GM23248 (cell line): ENCODE results near the gene TMEM266. TPM values are rescaled to one million over a fixed set of nuclear protein-coding genes. Genes with fewer than 3 reads are reported as not detected.

Source experiments
- DNase-seq: peaks from one replicate; pipeline ENCODE4 v3.0.0-alpha.2; 2015
- H2AFZ ChIP-seq: fragments of 200-600 bp; sonication (generic); 2 replicates; pipeline ENCODE4 v1.6.1; 2016; ENCODE audit warnings: antibody characterized with exemption
- H3F3A ChIP-seq: fragments of 200-600 bp; sonication (generic); 2 replicates; pipeline ENCODE4 v1.6.1; 2016; ENCODE audit warnings: mild to moderate bottlenecking, antibody characterized with exemption, mixed run types; ENCODE audit not compliant: insufficient read depth
- H3K27ac ChIP-seq: fragments of 200-600 bp; sonication (generic); 2 replicates; pipeline ENCODE4 v1.5.1; 2016; ENCODE audit warnings: mild to moderate bottlenecking
- H3K27me3 ChIP-seq: fragments of 200-600 bp; sonication (generic); replicated peaks from 2 replicates; pipeline ENCODE4 v1.6.1; 2016; ENCODE audit warnings: mild to moderate bottlenecking; ENCODE audit not compliant: insufficient read depth
- H3K36me3 ChIP-seq: fragments of 200-600 bp; sonication (generic); 2 replicates; pipeline ENCODE4 v1.6.1; 2016; ENCODE audit warnings: low read depth, mild to moderate bottlenecking
- H3K4me1 ChIP-seq: fragments of 200-600 bp; sonication (generic); 2 replicates; pipeline ENCODE4 v1.6.1; 2016; ENCODE audit warnings: mild to moderate bottlenecking; ENCODE audit not compliant: insufficient read depth
- H3K4me2 ChIP-seq: fragments of 200-600 bp; sonication (generic); one replicate; pipeline ENCODE4 v1.6.1; 2016; ENCODE audit warnings: mild to moderate bottlenecking; ENCODE audit not compliant: unreplicated experiment
- H3K4me3 ChIP-seq: fragments of 200-600 bp; sonication (generic); 2 replicates; pipeline ENCODE4 v1.5.1; 2016; ENCODE audit warnings: mild to moderate bottlenecking
- H3K79me2 ChIP-seq: fragments of 200-600 bp; sonication (generic); 2 replicates; pipeline ENCODE4 v1.6.1; 2016; ENCODE audit warnings: mild to moderate bottlenecking; ENCODE audit not compliant: insufficient read depth
- H3K9ac ChIP-seq: fragments of 200-600 bp; sonication (generic); 2 replicates; pipeline ENCODE4 v1.6.1; 2016; ENCODE audit warnings: mild to moderate bottlenecking
- H3K9me2 ChIP-seq: fragments of 200-600 bp; sonication (generic); 2 replicates; pipeline ENCODE4 v1.6.1; 2016; ENCODE audit warnings: mixed run types, mild to moderate bottlenecking, moderate library complexity; ENCODE audit not compliant: insufficient read depth
- H3K9me3 ChIP-seq: fragments of 200-600 bp; sonication (generic); one replicate; pipeline ENCODE4 v1.6.1; 2017; ENCODE audit warnings: low read depth
- H4K20me1 ChIP-seq: fragments of 200-600 bp; sonication (generic); 2 replicates; pipeline ENCODE4 v1.6.0; 2016; ENCODE audit not compliant: insufficient read depth
- EZH2 ChIP-seq: fragments of 200-600 bp; sonication (generic); IDR thresholded peaks from 2 replicates; pipeline ENCODE4 v1.6.1; 2018; ENCODE audit warnings: antibody characterized with exemption, mild to moderate bottlenecking; ENCODE audit not compliant: insufficient read depth, poor library complexity, severe bottlenecking
- EZH2phosphoT487 ChIP-seq: fragments of 200-600 bp; sonication (generic); IDR thresholded peaks from 2 replicates; pipeline ENCODE4 v1.6.1; 2018; ENCODE audit warnings: antibody characterized with exemption, moderate library complexity, mild to moderate bottlenecking, low read depth; ENCODE audit not compliant: insufficient read depth
- WGBS, 2 experiments: methylation state at CpG; one replicate each; pipeline ENCODE4 v1.1.6; 2015 to 2017; ENCODE audit warnings: low lambda C conversion rate in 2 of 2, low coverage in 1 of 2; ENCODE audit errors: missing lambda C conversion rate in 2 of 2; 5-methylcytosine and 5-hydroxymethylcytosine counted together
- in situ Hi-C: fragments of 300-500 bp; cut with MboI; formaldehyde crosslinking; loops from 2 replicates; pipeline ENCODE4 v1.15.0; 2020
- polyA plus RNA-seq: library from polyadenylated mRNA; unstranded; fragments of >200 nt; fragmentation: Nextera tagmentation; extraction: Ambion mirVana; gene quantifications from 2 replicates; pipeline ENCODE4 v1.2.1, GENCODE V29; 2016
- total RNA-seq: library from RNA; depleted of rRNA; stranded (reverse); fragments of >200 nt; shearing (Covaris generic); gene quantifications from 2 replicates; pipeline ENCODE4 v1.2.3, GENCODE V29; 2014

TMEM266 gene
- total and polyA plus RNA-seq, 2 experiments from 2014 or later: not detected

DNA sequence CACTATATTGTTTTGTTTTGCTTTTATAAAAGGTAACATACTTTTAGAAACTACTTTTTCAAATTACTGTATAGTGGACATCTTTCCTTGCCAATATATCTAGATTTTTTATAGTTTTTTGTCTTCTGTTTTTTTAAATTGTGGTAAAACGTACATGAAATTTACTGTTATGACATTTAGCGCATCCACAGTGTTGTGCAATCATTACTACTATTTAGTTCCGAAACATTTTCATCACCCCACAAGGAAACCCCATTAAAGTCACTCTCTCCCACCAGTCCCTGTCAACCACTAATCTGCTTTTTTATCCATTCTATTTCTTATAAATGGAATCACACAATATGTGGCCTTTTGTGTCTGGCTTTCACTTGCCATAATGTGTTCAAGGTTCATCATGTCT lies 54.8 kb downstream of the TMEM266 start:
- Histone ChIP-seq H3K27ac (no peak overlapping the region), H3K36me3 (no peaks in the 10 kb centered on the region), H2AFZ (no peak overlapping the region), H4K20me1 (no peaks in the 10 kb centered on the region), H3K27me3 (0 out of 2 replicates have a peak, but pooled peaks cover 3% of the 10 kb centered on the region), H3K4me3 (no peak overlapping the region), H3F3A (no peaks in the 10 kb centered on the region), H3K9ac (no peak overlapping the region), H3K79me2 (no peaks in the 10 kb centered on the region), H3K9me2 (no peaks in the 10 kb centered on the region), H3K4me2 (no peak overlapping the region), H3K4me1 (no peaks in the 10 kb centered on the region), H3K9me3 (no peaks in the 10 kb centered on the region)
- no peak for TF ChIP-seq EZH2
- no peak for TF ChIP-seq EZH2phosphoT487
- 52 to 60% methylated on average over 3 of the region's 3 CpGs for WGBS, 2 experiments
- in situ Hi-C loops: no loop called here
- no peak for DNase-seq

DNA sequence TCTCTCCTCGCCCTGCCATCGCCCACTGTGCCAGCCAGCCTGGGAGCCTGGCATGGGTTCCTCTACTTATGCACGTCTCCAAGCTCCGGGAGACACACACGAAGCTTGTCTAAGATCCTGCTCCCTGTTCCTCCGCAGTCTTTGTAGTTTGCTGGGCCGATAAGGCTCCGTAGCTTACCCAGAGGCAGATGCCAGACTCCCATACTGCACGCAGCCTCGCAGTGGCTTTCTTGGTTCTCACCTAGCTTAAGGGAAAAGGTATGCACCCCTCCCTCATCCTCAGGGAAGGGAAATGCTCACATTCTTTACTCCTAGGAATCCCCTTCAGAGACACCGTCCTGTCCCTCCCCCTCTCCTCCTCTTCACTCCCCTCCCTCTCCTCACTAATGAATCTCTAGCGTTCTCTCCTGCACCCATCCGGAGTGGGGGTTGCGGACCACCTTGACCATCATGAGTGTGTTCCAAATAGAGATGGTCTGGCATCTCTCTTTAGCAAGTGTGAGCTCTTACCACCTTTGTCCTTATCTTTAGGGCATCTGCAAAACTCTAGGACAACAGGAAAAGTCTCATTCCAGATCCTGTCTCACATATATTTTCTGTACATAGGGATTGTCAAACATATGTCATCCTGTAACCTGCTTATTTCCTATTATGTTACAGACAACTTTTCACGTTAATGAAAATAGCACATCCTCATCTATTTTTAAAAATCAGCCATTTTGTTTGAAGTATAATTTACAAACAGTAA lies 56.5 kb downstream of the TMEM266 start:
- no peak for TF ChIP-seq EZH2phosphoT487
- TF ChIP-seq EZH2: no peak
- Histone ChIP-seq H4K20me1 (no peaks in the 10 kb centered on the region), H3K36me3 (no peaks in the 10 kb centered on the region), H3K9me3 (no peaks in the 10 kb centered on the region), H2AFZ (no peak overlapping the region), H3F3A (no peaks in the 10 kb centered on the region), H3K9ac (no peak overlapping the region), H3K4me2 (no peak overlapping the region), H3K27ac (no peak overlapping the region), H3K4me3 (no peak overlapping the region), H3K9me2 (no peaks in the 10 kb centered on the region), H3K4me1 (no peaks in the 10 kb centered on the region), H3K79me2 (no peaks in the 10 kb centered on the region), H3K27me3 (0 out of 2 replicates have a peak, but pooled peaks cover 3% of the 10 kb centered on the region)
- in situ Hi-C loops: no loop called here
- 30 to 39% methylated on average over 15 of the region's 15 CpGs for WGBS, 2 experiments
- DNase-seq: no peak

DNA sequence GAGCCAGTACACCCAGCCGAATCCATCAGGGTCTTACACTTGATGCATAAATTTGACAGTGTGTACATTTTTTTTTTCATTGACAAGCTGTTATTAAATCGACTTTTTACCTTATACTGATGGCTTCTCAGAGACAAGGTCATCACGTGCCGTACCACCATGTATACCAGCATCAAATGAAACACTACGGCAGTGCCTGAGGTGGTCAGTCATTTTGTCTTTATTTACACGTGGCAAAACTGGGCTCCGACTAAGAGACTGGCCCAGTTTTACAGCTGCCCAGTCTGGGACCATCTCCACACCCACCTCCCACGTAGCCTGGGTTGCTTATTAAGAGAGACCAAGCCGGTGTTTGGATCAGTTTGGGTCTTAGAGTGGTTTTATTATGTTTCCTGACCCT lies 57.4 kb downstream of the TMEM266 start:
- H3K9me2 ChIP-seq: no peaks in the 10 kb centered on the region
- no peaks in the 10 kb centered on the region for H3F3A ChIP-seq
- in situ Hi-C loops: no loop called here
- H3K4me1 ChIP-seq: no peaks in the 10 kb centered on the region
- 56 to 60% methylated on average over 9 of the region's 9 CpGs for WGBS, 2 experiments
- H3K9me3 ChIP-seq: no peaks in the 10 kb centered on the region
- no peak overlapping the region for H3K4me2 ChIP-seq
- H4K20me1 ChIP-seq: no peaks in the 10 kb centered on the region
- no peak overlapping the region for H2AFZ ChIP-seq
- no peak for DNase-seq
- no peak overlapping the region for H3K4me3 ChIP-seq
- H3K36me3 ChIP-seq: no peaks in the 10 kb centered on the region
- H3K9ac ChIP-seq: no peak overlapping the region
- TF ChIP-seq EZH2 (no peak), EZH2phosphoT487 (no peak)
- H3K79me2 ChIP-seq: no peaks in the 10 kb centered on the region
- 0 out of 2 replicates have a peak, but pooled peaks cover 3% of the 10 kb centered on the region for H3K27me3 ChIP-seq
- H3K27ac ChIP-seq: no peak overlapping the region

DNA sequence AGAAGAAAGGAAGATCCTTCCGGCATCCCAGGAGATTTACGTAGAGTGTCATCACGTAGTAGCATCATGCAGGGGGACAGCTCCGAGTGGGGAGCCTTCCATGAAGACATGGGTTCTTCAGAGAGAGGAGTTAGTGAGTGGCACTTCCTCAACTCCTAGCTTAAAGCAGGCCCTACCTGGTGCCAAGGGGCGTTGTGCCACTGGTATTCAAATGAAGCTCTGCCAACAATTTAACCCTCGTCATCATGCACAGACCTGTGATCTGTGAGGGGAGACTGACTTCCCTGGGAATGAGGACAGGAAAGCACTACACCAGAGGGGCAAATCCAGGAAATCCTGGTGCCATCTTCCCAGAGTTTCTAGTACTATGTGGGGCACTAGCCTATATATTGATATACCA lies 59.0 kb downstream of the TMEM266 start:
- TF ChIP-seq EZH2phosphoT487: no peak
- no peak for TF ChIP-seq EZH2
- Histone ChIP-seq H3K4me3 (no peak overlapping the region), H3K9me2 (no peaks in the 10 kb centered on the region), H3K36me3 (no peaks in the 10 kb centered on the region), H3F3A (no peaks in the 10 kb centered on the region), H3K27ac (no peak overlapping the region), H2AFZ (no peak overlapping the region), H3K9me3 (no peaks in the 10 kb centered on the region), H3K79me2 (no peaks in the 10 kb centered on the region), H3K4me1 (no peaks in the 10 kb centered on the region), H3K9ac (no peak overlapping the region), H3K27me3 (0 out of 2 replicates have a peak, but pooled peaks cover 8% of the 10 kb centered on the region), H4K20me1 (no peaks in the 10 kb centered on the region), H3K4me2 (no peak overlapping the region)
- 53 to 61% methylated on average over 6 of the region's 6 CpGs for WGBS, 2 experiments
- in situ Hi-C loops: no loop called here
- no peak for DNase-seq

DNA sequence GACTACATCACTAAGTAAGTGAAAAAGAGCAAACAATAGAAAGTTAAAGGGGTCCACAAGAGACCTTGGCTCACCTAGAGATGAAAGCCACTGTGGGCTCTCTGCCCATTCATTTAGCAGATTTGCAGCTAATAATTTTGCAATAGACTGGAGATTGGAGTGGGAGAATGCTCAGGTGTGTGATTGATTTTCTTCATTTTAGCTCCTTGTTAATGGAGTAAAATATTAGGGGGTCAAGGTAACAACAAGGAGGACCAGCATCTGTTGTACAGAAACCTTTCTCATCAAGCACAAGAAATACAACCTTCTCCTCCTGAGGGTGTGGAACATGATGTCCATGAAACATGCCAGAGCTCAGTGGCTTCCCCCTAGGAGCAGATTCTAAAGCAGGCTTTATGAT lies 63.2 kb downstream of the TMEM266 start:
- DNase-seq: no peak
- Histone ChIP-seq H2AFZ (no peak overlapping the region), H3K9me3 (no peaks in the 10 kb centered on the region), H3K36me3 (no peaks in the 10 kb centered on the region), H3F3A (no peaks in the 10 kb centered on the region), H4K20me1 (no peaks in the 10 kb centered on the region), H3K4me2 (no peak overlapping the region), H3K4me3 (no peak overlapping the region), H3K27me3 (0 out of 2 replicates have a peak, but pooled peaks cover 20% of the 10 kb centered on the region), H3K27ac (no peak overlapping the region), H3K9ac (no peak overlapping the region), H3K9me2 (no peaks in the 10 kb centered on the region), H3K79me2 (no peaks in the 10 kb centered on the region), H3K4me1 (no peaks in the 10 kb centered on the region)
- TF ChIP-seq EZH2phosphoT487 (no peak), EZH2 (no peak)
- in situ Hi-C loops: no loop called here
